Left ventricle myocardium superior (tissue), 1 donor: ENCODE data around the gene SAA2. TPM values are rescaled to one million over a fixed set of nuclear protein-coding genes. Genes with fewer than 3 reads are reported as not detected.
"Not testable (repeated sequence)": the region's sequence is repeated elsewhere in the genome, so short reads cannot be mapped to it uniquely, and the experiment has no call there.

ENCODE experiments used
- ATAC-seq: fragments of 200-7000 bp; cut with Tn5 transposase; one replicate; pipeline ENCODE4 v1.9.1; 2020; ENCODE audit warnings: mild to moderate bottlenecking, moderate library complexity
- DNase-seq: peaks from one replicate; pipeline ENCODE4 v3.0.0-alpha.2; 2020
- intact Hi-C: fragments of 100-400 bp; cut with micrococcal nuclease; formaldehyde crosslinking; loops from one replicate; pipeline ENCODE4 v1.11.0; 2022
- total RNA-seq: library from RNA; stranded (reverse); fragmentation: NEBNext Ultra II Directional; extraction: Animal tissue kit (Norgen Biotek cat#: 25700); gene quantifications from one replicate; pipeline ENCODE4 v1.2.1, GENCODE V29; 2021
- donor health status: DM: no; HTN: yes; CAD: no; lungs with severe emphysema.

The SAA2 gene
- total RNA-seq, 1 donor from 2014 or later: 2.8 TPM

DNA sequence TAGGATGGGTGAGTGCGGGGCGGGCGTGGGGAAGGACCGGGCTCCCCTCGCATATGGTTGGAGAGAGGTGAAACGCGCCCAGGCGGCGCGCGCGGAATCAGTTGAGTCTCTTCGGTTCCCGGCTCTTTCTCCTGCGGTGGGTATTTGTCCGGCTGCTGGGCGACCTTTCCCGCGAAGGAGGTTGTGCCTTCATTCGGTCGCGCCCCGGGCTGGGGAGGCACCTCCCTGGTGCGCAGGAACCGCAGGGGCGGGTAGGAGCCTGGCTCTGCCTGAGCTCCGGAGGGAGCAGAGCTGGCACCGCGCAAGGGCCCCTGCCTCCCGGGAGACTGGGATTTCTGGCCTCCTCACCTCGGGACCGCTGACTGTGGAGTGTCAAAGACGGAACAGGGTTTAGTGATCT lies 39.4 kb downstream of the SAA2 start:
- DNase-seq: no peak
- ATAC-seq: no peak
- intact Hi-C loops: no loop called here

DNA sequence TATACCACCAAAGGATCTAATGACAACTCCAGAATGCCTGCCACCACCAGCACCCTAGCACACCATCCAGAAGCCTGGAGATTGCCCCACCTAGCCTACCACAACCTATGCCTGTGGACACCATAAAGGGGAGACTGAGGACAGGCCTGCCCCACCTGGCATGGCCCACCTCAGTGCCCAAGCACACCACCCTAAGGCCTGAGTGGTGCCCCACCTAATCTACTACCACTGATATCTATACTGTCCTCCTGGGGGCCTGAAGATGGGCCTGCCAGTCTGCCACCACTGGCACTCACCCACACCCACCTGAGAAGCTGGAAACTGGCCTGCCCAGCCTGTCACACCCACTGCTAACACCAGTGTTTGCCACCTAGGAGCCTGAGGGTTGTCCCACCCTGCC lies 43.7 kb downstream of the SAA2 start:
- DNase-seq (no peak), ATAC-seq (no peak)
- intact Hi-C loops: no loop called here

DNA sequence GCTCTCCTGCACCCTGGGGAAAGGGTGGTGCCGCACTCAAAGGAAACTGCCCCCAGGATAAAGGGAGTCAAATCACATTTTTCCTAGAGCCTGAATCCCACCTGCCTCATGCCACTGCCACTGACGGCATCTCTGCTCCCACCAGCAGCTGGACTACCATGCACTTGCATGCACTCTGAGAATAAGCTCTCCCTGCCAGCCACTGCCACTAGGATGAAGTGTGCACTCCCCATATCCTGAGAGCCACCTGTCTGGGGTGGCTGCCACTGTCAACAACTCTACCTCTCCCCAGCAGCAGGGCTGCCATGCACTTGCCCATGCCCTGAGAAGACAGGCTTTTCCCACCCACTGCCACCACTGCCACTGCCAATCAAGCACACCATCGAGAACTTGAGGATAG lies 44.2 kb downstream of the SAA2 start:
- DNase-seq (no peak), ATAC-seq (no peak)
- intact Hi-C loops: no loop called here

DNA sequence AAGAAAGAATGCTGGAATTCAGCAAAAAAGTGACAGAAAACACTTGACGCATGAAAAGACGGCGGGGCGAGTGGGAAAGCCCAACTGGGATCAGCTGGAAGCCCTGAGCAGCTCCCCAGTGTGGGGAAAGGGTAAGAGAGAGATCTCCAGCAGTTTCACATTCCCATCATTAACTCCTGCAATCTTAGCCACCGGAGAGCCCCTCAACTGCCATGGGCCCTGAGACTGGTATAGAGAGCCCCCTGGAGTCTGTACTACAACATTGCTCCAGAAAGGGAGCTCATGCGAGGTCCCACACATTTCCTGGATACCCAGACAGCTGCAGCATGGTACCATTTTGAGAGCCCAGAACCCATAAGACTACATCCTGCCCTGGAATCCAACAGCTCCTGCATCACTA lies 44.7 kb downstream of the SAA2 start:
- intact Hi-C loops: no loop called here
- ATAC-seq: no peak
- DNase-seq: no peak

DNA sequence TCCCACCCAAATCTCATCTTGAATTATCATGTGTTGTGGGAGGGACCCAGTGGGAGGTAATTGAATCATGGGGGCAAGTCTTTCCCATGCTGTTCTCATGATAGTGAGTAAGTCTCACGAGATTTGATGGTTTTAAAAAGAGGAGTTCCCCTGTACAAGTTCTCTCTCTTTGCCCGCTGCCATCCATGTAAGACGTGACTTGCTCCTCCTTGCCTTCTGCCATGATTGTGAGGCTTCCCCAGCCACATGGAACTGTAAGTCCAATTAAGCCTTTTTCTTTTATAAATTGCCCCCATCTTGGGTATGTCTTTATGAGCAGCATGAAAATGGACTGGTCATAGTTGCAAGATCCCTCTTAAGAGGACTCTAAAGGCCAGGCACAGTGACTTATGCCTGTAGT lies 50.7 kb downstream of the SAA2 start:
- DNase-seq, ATAC-seq, intact Hi-C loops: not testable (repeated sequence)

DNA sequence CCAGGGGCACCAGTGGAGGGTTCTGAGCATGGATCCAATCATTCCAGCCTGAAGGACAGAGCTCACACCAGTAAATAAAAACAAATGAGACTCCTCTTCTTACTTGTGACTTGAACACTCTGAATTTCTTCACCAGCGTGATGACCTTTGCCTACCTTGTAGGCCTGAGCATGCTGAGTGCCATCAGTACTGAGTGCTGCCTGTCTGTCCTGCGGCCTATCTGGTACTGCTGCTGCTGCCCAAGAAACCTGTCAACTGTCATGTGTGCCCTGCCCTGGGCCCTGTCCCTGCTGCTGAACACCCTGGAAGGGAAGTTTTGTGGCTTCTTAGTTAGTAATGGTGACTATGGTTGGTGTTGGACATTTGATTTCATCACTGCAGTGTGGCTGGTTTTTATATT lies 51.9 kb downstream of the SAA2 start:
- intact Hi-C loops: no loop called here
- DNase-seq (no peak), ATAC-seq (no peak)

Other genes starting within 250 kb of the SAA2 start
- 15.4 TPM for gene SERGEF, start 235.6 kb downstream of the SAA2 start, total RNA-seq
- not detected for gene TPH1, start 202.4 kb downstream of the SAA2 start, total RNA-seq
- 5.8 TPM for gene SAAL1, start 142.6 kb downstream of the SAA2 start, total RNA-seq
- not detected for gene MRGPRX3, start 116.1 kb downstream of the SAA2 start, total RNA-seq
- gene MRGPRX4, start 75.8 kb downstream of the SAA2 start, total RNA-seq: not detected
- gene SAA4, start 11.9 kb downstream of the SAA2 start, total RNA-seq: not detected
- gene SAA1, start 17.6 kb upstream of the SAA2 start, total RNA-seq: 7.1 TPM
- 12.4 TPM for gene HPS5, start 73.5 kb upstream of the SAA2 start, total RNA-seq
- 26.6 TPM for gene GTF2H1, start 73.9 kb upstream of the SAA2 start, total RNA-seq
- gene LDHA, start 145.9 kb upstream of the SAA2 start, total RNA-seq: 332 TPM
- gene LDHC, start 163.7 kb upstream of the SAA2 start, total RNA-seq: not detected
- gene LDHAL6A, start 207.2 kb upstream of the SAA2 start, total RNA-seq: not detected